ENCODE results near the gene RAPGEF1. TPM values are rescaled to one million over a fixed set of nuclear protein-coding genes. Genes with fewer than 3 reads are reported as not detected.
"Not testable (repeated sequence)": the region's sequence is repeated elsewhere in the genome, so short reads cannot be mapped to it uniquely, and the experiment has no call there.

RAPGEF1 gene
- total and polyA plus RNA-seq, 8 donors = 17.1 to 62.6 (median 44.8) TPM

DNA sequence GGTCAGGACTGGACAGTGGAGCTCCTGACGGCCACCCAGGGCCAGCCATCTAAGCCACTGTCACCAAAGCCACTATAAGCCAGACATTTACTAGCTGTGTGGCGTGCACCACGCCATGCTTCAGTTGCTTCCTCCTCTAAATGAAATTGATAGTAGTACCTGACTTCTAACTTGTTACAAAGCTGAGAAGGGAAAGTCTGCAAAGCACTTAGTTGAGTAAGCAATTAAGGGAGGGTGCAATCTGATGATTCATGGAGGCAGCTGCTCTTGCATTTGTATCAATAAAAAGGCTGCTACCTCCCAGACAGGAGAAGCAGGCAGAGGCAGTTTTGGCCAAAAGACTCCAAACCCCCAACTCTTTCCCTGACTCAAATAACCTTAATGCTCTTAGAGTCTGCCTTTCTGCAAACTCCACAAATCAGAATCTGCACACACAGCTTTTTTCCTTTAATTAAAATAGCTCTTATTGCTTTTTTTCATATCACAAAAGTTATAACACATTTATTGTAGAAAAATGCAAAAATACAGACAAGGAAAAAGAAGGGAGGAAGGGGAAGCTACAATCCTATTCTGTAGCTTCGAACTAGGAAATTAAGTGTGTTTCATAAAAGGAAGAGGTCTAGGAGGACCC lies 19.3 kb upstream of the RAPGEF1 start:
- H3K4me1 ChIP-seq = no peaks in the 10 kb centered on the region
- H3K9me3 ChIP-seq = no peaks in the 10 kb centered on the region
- H3K36me3 ChIP-seq = no peaks in the 10 kb centered on the region
- no peak for FAIRE-seq
- peak in 1 of 6 donors; percentile 8 for DNase-seq
- intact Hi-C loops (cut with DNase I) = no loop called here
- TF ChIP-seq CTCF (IDR thresholded peaks at IDR 0.05) = no peak
- WGBS, 2 donors = 47% methylated on average over 4 of the region's 4 CpGs
- H3K4me3 ChIP-seq = no peak overlapping the region
- peak in 1 of 4 donors; percentile 22 for ATAC-seq
- no peak overlapping the region for H3K27ac ChIP-seq
- no peaks in the 10 kb centered on the region for H3K27me3 ChIP-seq

DNA sequence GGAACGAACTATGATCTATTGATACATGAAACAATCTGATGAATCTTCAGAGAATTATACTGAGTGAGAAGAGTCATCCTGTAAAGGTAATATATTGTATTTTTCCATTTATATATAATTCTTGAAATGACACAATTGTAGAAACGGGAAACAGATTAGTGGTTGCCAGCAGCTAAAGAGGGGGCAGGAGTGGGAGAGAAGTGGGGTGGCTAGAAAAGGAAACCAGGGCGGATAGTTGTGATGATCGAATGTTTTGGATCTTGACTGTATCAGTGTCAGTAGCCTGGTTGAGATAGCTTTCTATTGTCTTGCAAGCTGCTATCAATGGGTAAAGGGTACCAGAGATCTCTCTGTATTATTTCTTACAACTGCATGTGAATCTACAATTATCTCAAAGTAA lies 17.7 kb upstream of the RAPGEF1 start:
- Histone ChIP-seq H3K9me3 (no peaks in the 10 kb centered on the region), H3K27ac (no peak overlapping the region), H3K4me1 (no peaks in the 10 kb centered on the region), H3K36me3 (no peaks in the 10 kb centered on the region), H3K4me3 (no peak overlapping the region), H3K27me3 (no peaks in the 10 kb centered on the region)
- ATAC-seq (no peak), DNase-seq (no peak), FAIRE-seq (no peak)
- WGBS, 2 donors = 44 to 61% methylated on average over 4 of the region's 4 CpGs
- intact Hi-C loops (cut with DNase I) = no loop called here
- TF ChIP-seq CTCF (IDR thresholded peaks at IDR 0.05) = no peak

DNA sequence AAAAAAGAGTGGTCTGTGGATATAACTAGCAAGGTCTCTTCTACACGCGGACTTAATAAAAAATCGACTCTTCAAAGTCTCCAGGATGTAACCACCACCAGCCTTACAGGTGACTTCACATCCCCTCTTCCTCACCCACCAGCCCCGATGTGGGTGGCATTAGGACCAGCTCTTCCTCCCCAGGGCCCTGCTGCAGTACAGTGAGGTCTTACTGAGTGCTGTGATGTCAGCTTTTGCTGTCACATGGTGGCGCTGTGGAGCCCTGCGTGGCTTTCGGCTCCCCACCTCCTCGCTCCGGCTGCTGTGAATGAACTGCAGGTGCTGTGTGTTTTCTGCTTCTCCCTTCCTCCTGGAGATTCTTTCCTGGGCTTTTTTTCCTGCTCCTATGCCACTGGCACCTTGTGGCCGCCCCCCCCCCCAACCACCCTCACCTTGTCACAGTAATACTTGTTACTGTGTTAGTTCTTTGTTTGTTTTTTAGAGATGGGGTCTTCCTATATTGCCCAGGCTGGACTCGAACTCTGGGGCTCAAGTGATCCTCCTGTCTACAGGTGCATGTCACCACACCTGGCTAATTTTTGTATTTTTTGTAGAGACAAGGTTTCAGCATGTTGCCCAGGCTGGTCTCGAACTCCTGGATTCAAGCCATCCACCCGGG lies 15.8 kb upstream of the RAPGEF1 start:
- WGBS, 2 donors = 10 to 15% methylated on average over 12 to 13 of the region's 13 CpGs
- intact Hi-C loops (cut with DNase I) = no loop called here
- ATAC-seq (peak; percentile 93 to 99 (median 96)), FAIRE-seq (no peak), DNase-seq (peak; percentile 72 to 95 (median 86))
- Histone ChIP-seq H3K36me3 (no peaks in the 10 kb centered on the region), H3K4me1 (no peaks in the 10 kb centered on the region), H3K4me3 (no peak overlapping the region), H3K27me3 (no peaks in the 10 kb centered on the region), H3K27ac (no peak overlapping the region), H3K9me3 (no peaks in the 10 kb centered on the region)
- peak; percentile 23 to 53 (median 48) for TF ChIP-seq CTCF (IDR thresholded peaks at IDR 0.05)

- 37 to 48% methylated on average over 6 of the region's 6 CpGs for WGBS, 2 donors
Measured at GRCh38 chr9:131754846-131755245, 15.0 kb upstream of the RAPGEF1 start.

DNA sequence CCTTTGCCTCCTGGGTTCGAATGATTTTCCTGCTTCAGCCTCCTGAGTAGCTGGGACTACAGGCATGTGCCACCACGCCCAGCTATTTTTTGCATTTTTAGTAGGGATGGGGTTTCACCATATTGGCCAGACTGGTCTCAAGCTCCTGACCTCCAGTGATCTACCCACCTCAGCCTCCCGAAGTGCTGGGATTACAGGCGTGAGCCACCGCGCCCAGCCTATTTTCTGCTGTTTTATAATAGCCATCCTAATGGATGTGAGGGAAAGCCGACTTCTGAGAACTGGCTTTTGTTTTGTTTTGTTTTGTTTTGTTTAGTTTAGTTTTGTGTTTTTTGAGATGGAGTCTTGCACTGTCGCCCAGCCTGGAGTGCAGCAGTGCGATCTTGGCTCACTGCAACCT lies 13.9 kb upstream of the RAPGEF1 start:
- H3K4me1 ChIP-seq; H3K36me3 ChIP-seq; H3K27me3 ChIP-seq; ATAC-seq; intact Hi-C loops (cut with DNase I); H3K27ac ChIP-seq; H3K9me3 ChIP-seq; FAIRE-seq; H3K4me3 ChIP-seq: not testable (repeated sequence)
- DNase-seq = peak in 1 of 6 donors; percentile 5
- 77 to 88% methylated on average over 9 of the region's 9 CpGs for WGBS, 2 donors

More at GRCh38 chr9:131754846-131755245, 15.0 kb upstream of the RAPGEF1 start:
- H3K4me1 ChIP-seq = no peaks in the 10 kb centered on the region
- intact Hi-C loops (cut with DNase I) = no loop called here
- H3K27ac ChIP-seq = no peak overlapping the region
- no peak for ATAC-seq
- H3K4me3 ChIP-seq = no peak overlapping the region
- DNase-seq = peak in 1 of 6 donors; percentile 34
- H3K36me3 ChIP-seq = no peaks in the 10 kb centered on the region
- no peak for TF ChIP-seq CTCF (IDR thresholded peaks at IDR 0.05)
- no peaks in the 10 kb centered on the region for H3K9me3 ChIP-seq
- FAIRE-seq = no peak
- no peaks in the 10 kb centered on the region for H3K27me3 ChIP-seq
